Measurements from ENCODE around the gene PTPRM.

Gene PTPRM

GRCh38 chr18:7532942-7533341, 34.2 kb upstream of the PTPRM start:
- no peak for DNase-seq (ENCODE audit: low read depth)
- TF ChIP-seq, protein P1, sequence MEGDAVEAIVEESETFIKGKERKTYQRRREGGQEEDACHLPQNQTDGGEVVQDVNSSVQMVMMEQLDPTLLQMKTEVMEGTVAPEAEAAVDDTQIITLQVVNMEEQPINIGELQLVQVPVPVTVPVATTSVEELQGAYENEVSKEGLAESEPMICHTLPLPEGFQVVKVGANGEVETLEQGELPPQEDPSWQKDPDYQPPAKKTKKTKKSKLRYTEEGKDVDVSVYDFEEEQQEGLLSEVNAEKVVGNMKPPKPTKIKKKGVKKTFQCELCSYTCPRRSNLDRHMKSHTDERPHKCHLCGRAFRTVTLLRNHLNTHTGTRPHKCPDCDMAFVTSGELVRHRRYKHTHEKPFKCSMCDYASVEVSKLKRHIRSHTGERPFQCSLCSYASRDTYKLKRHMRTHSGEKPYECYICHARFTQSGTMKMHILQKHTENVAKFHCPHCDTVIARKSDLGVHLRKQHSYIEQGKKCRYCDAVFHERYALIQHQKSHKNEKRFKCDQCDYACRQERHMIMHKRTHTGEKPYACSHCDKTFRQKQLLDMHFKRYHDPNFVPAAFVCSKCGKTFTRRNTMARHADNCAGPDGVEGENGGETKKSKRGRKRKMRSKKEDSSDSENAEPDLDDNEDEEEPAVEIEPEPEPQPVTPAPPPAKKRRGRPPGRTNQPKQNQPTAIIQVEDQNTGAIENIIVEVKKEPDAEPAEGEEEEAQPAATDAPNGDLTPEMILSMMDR (conservative IDR thresholded peaks at IDR 0.05; ENCODE audit: low read depth, low read length): no peak
- H3K4me3 ChIP-seq (ENCODE audit: low read depth, low read length): no peak overlapping the region

DNA sequence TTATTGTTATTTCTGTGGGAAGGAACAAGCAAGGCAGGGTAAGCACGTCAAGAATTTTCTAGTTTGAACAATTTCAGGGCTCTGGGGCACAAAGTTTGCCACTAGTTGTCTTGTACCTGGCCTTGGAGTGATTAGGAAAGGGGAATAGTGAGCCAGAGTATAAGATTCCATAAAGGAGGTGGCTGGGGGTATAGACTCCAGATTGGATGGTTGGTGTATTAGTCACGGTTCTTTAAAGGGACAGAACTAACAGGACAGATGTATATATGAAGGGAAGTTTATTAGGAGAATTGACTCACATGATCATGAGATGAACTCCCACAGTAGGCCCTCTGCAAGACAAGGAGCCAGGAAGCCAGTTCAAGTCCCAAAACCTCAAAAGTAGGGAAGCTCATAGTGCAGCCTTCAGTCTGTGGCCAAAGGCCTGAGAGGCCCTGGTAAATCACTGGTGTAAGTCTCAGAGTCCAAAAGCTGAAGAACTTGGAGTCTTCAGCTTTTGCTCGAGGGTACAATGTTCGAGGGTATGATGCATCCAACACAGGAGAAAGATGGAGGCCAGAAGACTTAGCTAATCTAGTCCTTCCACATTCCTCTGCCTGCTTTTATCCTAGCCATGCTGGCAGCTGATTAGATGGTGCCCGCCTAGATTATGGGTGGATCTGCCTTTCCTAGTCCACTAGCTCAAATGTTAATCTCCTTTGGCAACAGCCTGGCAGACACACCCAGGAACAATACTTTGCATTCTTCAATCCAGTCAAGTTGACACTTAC, 31.5 kb upstream of the PTPRM start:
- H3K4me3 ChIP-seq (ENCODE audit: low read depth, low read length): no peak overlapping the region
- TF ChIP-seq, protein P1 (conservative IDR thresholded peaks at IDR 0.05; ENCODE audit: low read depth, low read length): no peak
- peak; percentile 26 for DNase-seq (ENCODE audit: low read depth)

GRCh38 chr18:7537145-7537544, 30.0 kb upstream of the PTPRM start:
- TF ChIP-seq, protein P1 (conservative IDR thresholded peaks at IDR 0.05; ENCODE audit: low read depth, low read length): no peak
- H3K4me3 ChIP-seq (ENCODE audit: low read depth, low read length): no peak overlapping the region

DNA sequence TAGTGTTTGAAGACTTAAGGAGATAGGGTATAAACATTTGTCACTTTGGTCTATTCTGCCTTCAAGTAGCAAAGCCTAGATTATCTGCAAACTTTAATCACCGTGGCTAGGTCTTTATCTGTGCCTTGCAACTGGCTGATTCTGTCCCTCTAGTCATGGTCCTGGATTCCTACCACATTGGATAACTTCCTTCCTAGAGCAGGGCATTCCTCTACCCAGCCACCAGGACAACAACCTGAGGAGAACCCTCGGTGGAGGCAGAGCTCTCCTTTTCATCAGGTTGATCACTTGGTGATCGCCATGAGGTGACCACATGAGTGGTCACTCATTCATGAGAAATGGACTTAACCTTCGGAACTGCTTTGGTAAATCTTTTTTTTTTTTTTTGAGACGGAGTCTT, 25.3 kb upstream of the PTPRM start:
- DNase-seq (ENCODE audit: low read depth): no peak
- H3K4me3 ChIP-seq (ENCODE audit: low read depth, low read length): no peak overlapping the region
- TF ChIP-seq, protein P1 (conservative IDR thresholded peaks at IDR 0.05; ENCODE audit: low read depth, low read length): no peak

More at GRCh38 chr18:7537145-7537544, 30.0 kb upstream of the PTPRM start:
- no peak for DNase-seq (ENCODE audit: low read depth)

DNA sequence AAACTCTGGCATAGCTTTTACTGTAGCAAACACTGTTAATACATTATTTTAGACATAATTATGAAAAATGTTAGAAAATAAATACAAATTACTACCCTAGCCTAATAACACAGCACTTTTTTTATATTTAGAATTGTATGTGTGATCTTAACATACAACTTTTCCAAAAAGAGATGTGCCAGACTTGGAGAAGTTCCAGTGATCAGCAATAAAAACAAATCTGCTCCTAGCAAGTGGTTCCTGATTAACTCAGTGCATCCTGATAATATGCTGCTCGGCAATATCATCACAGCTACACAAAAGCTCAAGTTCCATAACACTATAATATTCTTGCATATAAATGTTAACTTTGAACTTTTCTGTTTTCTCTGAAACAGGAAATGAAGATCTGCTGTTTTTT, 22.4 kb upstream of the PTPRM start:
- DNase-seq (ENCODE audit: low read depth): no peak
- TF ChIP-seq, protein P1 (conservative IDR thresholded peaks at IDR 0.05; ENCODE audit: low read depth, low read length): no peak
- H3K4me3 ChIP-seq (ENCODE audit: low read depth, low read length): no peak overlapping the region

- DNase-seq (ENCODE audit: low read depth): peak; percentile 81
- TF ChIP-seq, protein P1 (conservative IDR thresholded peaks at IDR 0.05; ENCODE audit: low read depth, low read length): no peak
- no peak overlapping the region for H3K4me3 ChIP-seq (ENCODE audit: low read depth, low read length)
These were observed 21.4 kb upstream of the PTPRM start for GRCh38 chr18:7545734-7546133.

DNA sequence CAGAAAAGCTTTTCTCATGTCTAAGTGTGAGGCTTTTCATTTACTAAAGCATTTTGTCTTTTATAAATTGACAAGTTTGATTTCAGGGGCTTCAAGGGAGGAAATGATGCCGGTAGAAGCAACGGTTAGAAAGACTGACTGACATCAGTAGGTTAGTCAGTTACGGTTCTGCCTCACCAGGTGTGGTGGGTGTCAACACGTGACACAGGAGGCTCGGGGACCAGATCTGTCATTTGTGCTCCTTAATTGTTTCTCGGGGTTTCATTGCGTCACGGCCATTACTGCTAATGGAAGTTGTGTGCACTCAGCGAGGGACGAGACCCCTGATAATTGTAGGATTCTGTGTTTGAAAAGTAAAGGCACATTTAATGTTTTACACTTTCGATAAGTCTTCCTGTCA, 18.9 kb upstream of the PTPRM start:
- no peak overlapping the region for H3K4me3 ChIP-seq (ENCODE audit: low read depth, low read length)
- DNase-seq (ENCODE audit: low read depth): no peak
- TF ChIP-seq, protein P1 (conservative IDR thresholded peaks at IDR 0.05; ENCODE audit: low read depth, low read length): no peak

Data from choroid plexus epithelial cell (primary cell).